Muscle of back (tissue), 13 donors: ENCODE results near the gene ZNF692. TPM values are rescaled to one million over a fixed set of nuclear protein-coding genes. Genes with fewer than 3 reads are reported as not detected.
"Not testable (repeated sequence)": the region's sequence is repeated elsewhere in the genome, so short reads cannot be mapped to it uniquely, and the experiment has no call there.

Experiments
- DNase-seq, 3 donors: peaks; one replicate each; pipeline versions ENCODE4 v3.0.0 to v3.0.0-alpha.2; 2013
- long read RNA-seq, 9 donors: transcript quantifications; one replicate each; lab custom pipeline, GENCODE V29; 2026
- polyA plus RNA-seq, 10 donors: library from polyadenylated mRNA; unstranded; fragments of 120-200 nt; gene quantifications; one replicate each; pipeline ENCODE4 v1.2.1, GENCODE V29; 2013; ENCODE audit not compliant: insufficient read length in 10 of 10

Gene ZNF692
- 10 to 100 TPM; 19.1 to 47.5 (median 26.0) TPM for polyA plus RNA-seq
- long read RNA-seq, donor 1, partial matches to known transcripts = 0 of 2 reads
- long read RNA-seq, donor 1, other reads (novel, unspliced or antisense) = 0 of 2 reads
- long read RNA-seq, donor 2, partial matches to known transcripts = 0 of 1 reads
- long read RNA-seq, donor 2, other reads (novel, unspliced or antisense) = 0 of 1 reads
- long read RNA-seq, donor 3 = 0 reads
- long read RNA-seq, donor 4, partial matches to known transcripts = 0 of 1 reads
- long read RNA-seq, donor 4, other reads (novel, unspliced or antisense) = 0 of 1 reads
- long read RNA-seq, donor 5, partial matches to known transcripts = 0 of 2 reads
- long read RNA-seq, donor 5, other reads (novel, unspliced or antisense) = 0 of 2 reads
- long read RNA-seq, donor 6 = 0 reads
- long read RNA-seq, donor 7, partial matches to known transcripts = 0 of 3 reads
- long read RNA-seq, donor 7, other reads (novel, unspliced or antisense) = 0 of 3 reads
- long read RNA-seq, donor 8, partial matches to known transcripts = 0 of 2 reads
- long read RNA-seq, donor 8, other reads (novel, unspliced or antisense) = 0 of 2 reads
- long read RNA-seq, donor 9 = 0 reads

GRCh38 chr1:248858891-248859889 is at the start of gene ZNF692:
TSS of gene ZNF692 (minus strand) at chr1:248859085. CDS start at chr1:248858309, 776 bp downstream.
- peak; percentile 97 to 98 (median 97) for DNase-seq

- DNase-seq = no peak
These were observed 48.1 kb upstream of the ZNF692 start for GRCh38 chr1:248906753-248907661.

- peak; percentile 90 to 97 (median 94) for DNase-seq
These were observed 47.3 kb upstream of the ZNF692 start, which contains the start of gene PGBD2 for GRCh38 chr1:248906009-248906752. TSS of gene PGBD2 (plus strand) at chr1:248906235. CDS start at chr1:248913863, 7,628 bp downstream.

- no peak for DNase-seq
These were observed 46.8 kb upstream of the ZNF692 start for GRCh38 chr1:248905662-248906008.

GRCh38 chr1:248904437-248905216 is 45.7 kb upstream of the ZNF692 start:
- DNase-seq = no peak

- DNase-seq = no peak
These were observed 42.7 kb upstream of the ZNF692 start for GRCh38 chr1:248901578-248901977.

- no peak for DNase-seq
These were observed 41.8 kb upstream of the ZNF692 start for GRCh38 chr1:248900637-248901036.

GRCh38 chr1:248897412-248898337 is 38.8 kb upstream of the ZNF692 start:
- DNase-seq = no peak

- no peak for DNase-seq
These were observed 36.0 kb upstream of the ZNF692 start for GRCh38 chr1:248894837-248895236.

- DNase-seq = no peak
These were observed 33.7 kb upstream of the ZNF692 start for GRCh38 chr1:248892590-248892989.

GRCh38 chr1:248891758-248892157 is 32.9 kb upstream of the ZNF692 start:
- DNase-seq = no peak

GRCh38 chr1:248890549-248891498 is 31.9 kb upstream of the ZNF692 start:
- DNase-seq = no peak

GRCh38 chr1:248889914-248890243 is 31.0 kb upstream of the ZNF692 start:
- not testable (repeated sequence) for DNase-seq

- peak; percentile 41 to 80 (median 45) for DNase-seq
These were observed 27.5 kb upstream of the ZNF692 start for GRCh38 chr1:248886237-248886895.

- DNase-seq = no peak
These were observed 26.8 kb upstream of the ZNF692 start for GRCh38 chr1:248885646-248886045.

GRCh38 chr1:248884632-248885295 is 25.9 kb upstream of the ZNF692 start:
- no peak for DNase-seq
